GM12874 (cell line): ENCODE data around the gene CCDC39.

Experiments used
- CTCF ChIP-seq: IDR thresholded peaks from 2 replicates; pipeline ENCODE4 v1.5.1; 2011; ENCODE audit warnings: low read depth, mild to moderate bottlenecking, control low read depth, low read length, moderate library complexity; ENCODE audit not compliant: insufficient read depth

The CCDC39 gene

GRCh38 chr3:180694321-180694720 is 15.0 kb upstream of the CCDC39 start:
- TF ChIP-seq CTCF, result no peak

GRCh38 chr3:180693656-180694055 is 14.4 kb upstream of the CCDC39 start:
- TF ChIP-seq CTCF, result no peak

GRCh38 chr3:180690061-180690460 is 10.8 kb upstream of the CCDC39 start:
- no peak for TF ChIP-seq CTCF

GRCh38 chr3:180684807-180685206 is 5.5 kb upstream of the CCDC39 start:
- TF ChIP-seq CTCF, result no peak

GRCh38 chr3:180683816-180684215 is 4.5 kb upstream of the CCDC39 start:
- no peak for TF ChIP-seq CTCF

GRCh38 chr3:180680097-180680430 is 775 bp upstream of the CCDC39 start:
- TF ChIP-seq CTCF, result peak; percentile 44

GRCh38 chr3:180678231-180678630 is 1.1 kb downstream of the CCDC39 start:
- no peak for TF ChIP-seq CTCF

GRCh38 chr3:180661444-180661843 is 17.8 kb downstream of the CCDC39 start:
- no peak for TF ChIP-seq CTCF
